GM12864 (cell line): Measurements from ENCODE around the gene TXNL4B.

Experiments used
- DNase-seq: peaks from one replicate; pipeline ENCODE4 v3.0.0-alpha.2; 2011; ENCODE audit warnings: low read depth
- H3K4me3 ChIP-seq: 2 replicates; pipeline ENCODE4 v1.5.1; 2011; ENCODE audit warnings: mild to moderate bottlenecking, low read depth, low read length, control low read depth
- CTCF ChIP-seq: IDR thresholded peaks from 2 replicates; pipeline ENCODE4 v1.5.1; 2011; ENCODE audit warnings: low read depth, mild to moderate bottlenecking, moderate library complexity, low read length, control low read depth, inconsistent platforms; ENCODE audit errors: missing control alignments

TXNL4B gene

GRCh38 chr16:72044825-72045359 is 48.5 kb downstream of the TXNL4B start:
- TF ChIP-seq CTCF: no peak
- H3K4me3 ChIP-seq: no peak overlapping the region
- no peak for DNase-seq

GRCh38 chr16:72044296-72044695 is 49.1 kb downstream of the TXNL4B start:
- no peak for TF ChIP-seq CTCF
- no peak overlapping the region for H3K4me3 ChIP-seq
- DNase-seq: no peak

- no peak overlapping the region for H3K4me3 ChIP-seq
- no peak for TF ChIP-seq CTCF
- DNase-seq: no peak
Measured at GRCh38 chr16:72043539-72043938, 49.9 kb downstream of the TXNL4B start.

GRCh38 chr16:72043058-72043457 is 50.4 kb downstream of the TXNL4B start:
- no peak for DNase-seq
- TF ChIP-seq CTCF: no peak
- H3K4me3 ChIP-seq: no peak overlapping the region

- TF ChIP-seq CTCF: no peak
- H3K4me3 ChIP-seq: no peak overlapping the region
- no peak for DNase-seq
Measured at GRCh38 chr16:72042157-72042660, 51.2 kb downstream of the TXNL4B start.

- no peak for TF ChIP-seq CTCF
- DNase-seq: no peak
- H3K4me3 ChIP-seq: no peak overlapping the region
Measured at GRCh38 chr16:72036098-72036497, 57.3 kb downstream of the TXNL4B start.
